Measurements from ENCODE around the gene RNF32.
"Not testable (repeated sequence)": the region's sequence is repeated elsewhere in the genome, so short reads cannot be mapped to it uniquely, and the experiment has no call there.

The RNF32 gene

DNA sequence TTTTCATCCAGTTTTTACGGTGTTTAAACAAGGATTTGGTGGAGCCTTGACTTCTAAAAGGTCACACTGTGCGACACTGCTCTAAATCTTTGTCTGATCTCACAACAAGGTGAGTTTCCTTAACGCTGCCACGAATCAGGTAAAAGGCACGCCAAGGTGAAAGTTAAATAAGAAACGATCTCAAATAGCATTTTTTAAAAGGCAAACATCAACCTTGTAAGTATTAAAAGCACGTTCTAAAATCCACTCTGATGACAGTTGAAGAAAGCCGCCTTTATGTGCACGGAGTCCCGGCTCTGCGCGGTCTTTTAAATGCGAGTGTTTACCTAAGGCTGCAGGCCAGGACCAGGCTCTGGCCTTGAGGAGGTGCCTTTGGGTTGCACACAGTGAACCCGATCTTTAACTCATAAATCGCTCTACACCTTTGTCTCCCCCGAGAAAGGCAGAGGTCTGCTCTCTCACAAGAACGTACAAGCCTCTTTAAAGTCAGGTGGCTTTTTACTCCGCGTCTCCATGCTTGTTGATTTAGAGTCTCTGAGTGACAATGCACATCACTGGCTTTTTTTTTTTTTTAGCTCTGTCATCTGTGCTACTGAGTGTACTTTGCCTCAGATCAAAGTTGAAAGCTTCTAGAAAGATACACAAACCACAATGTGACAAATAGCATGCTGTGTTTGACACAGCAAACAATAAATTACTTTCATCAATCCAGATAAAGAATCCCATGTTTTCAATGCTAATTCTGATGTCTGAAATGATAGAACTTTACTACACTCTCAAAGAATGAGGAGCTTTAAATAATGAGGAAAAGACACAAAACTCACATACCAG lies 25.9 kb upstream of the RNF32 start:
- no peak for DNase-seq (ENCODE audit: low read depth, low spot score)

GRCh38 chr7:156616269-156617202 lies 24.0 kb upstream of the RNF32 start:
- no peak for DNase-seq (ENCODE audit: low read depth, low spot score)

GRCh38 chr7:156617215-156617614 lies 23.4 kb upstream of the RNF32 start:
- no peak for DNase-seq (ENCODE audit: low read depth, low spot score)

DNA sequence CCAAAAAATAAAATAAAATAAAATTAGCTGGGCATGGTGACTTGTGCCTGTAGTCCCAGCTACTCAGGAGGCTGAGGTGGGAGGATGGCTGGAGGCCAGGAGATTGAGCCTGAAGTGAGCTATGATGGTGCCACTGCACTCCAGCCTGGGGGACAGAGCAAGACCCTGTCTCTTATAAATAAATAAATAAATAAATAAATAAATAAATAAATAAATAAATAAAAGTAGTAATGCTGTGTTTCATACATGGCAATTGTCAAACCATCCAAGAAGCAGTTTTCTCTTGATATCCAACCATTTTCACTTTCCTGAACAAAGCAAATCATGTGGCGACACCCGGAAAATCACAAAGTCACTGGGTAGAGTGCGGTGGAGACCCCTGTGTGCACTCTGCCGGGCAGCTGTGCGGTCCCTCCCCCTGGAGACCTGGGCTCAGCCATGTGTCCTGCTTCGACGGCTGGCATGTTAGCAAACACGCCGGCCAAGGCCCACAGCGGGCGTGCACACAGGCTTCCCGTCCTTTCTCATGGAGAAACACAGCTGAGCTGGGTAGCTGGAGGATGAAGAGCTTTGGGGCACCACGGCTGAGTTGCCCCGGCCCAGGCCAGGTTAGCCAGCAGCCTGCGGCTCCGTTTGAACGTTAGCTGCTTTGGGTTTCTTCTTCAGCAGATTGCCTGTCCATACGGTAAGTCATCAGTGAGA lies 22.3 kb upstream of the RNF32 start:
- DNase-seq (ENCODE audit: low read depth, low spot score) = no peak

DNA sequence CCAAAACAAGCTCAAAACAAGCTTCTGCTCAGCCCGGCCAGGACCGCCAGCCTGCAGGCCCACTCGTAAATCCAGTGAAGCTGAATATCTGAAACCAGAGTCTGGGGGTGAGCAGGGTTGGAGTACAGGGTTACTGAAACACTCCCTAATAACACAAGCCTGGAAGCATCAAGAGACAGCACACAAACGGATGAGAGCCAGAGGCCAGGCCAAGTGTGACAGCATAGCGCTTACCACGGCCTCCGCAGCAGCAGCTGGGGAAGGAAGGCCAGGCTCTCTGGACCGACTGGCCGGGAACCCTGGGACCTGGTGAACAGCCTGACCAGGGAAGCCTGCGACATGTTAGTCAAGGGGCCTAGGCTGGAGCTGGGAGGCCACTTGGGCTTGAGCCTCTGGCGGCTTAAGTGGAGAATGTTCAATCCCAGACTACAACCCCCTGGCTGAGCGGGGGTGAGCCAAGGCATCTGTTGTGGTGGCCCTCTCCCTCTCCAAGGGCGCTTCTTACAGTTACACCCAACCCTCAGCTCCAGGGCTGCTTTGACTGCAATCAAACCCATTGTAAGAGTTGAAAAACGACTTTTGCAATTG lies 21.7 kb upstream of the RNF32 start:
- no peak for DNase-seq (ENCODE audit: low read depth, low spot score)

- DNase-seq (ENCODE audit: low read depth, low spot score) = not testable (repeated sequence)
Observed at GRCh38 chr7:156619488-156620290, 20.9 kb upstream of the RNF32 start.

DNA sequence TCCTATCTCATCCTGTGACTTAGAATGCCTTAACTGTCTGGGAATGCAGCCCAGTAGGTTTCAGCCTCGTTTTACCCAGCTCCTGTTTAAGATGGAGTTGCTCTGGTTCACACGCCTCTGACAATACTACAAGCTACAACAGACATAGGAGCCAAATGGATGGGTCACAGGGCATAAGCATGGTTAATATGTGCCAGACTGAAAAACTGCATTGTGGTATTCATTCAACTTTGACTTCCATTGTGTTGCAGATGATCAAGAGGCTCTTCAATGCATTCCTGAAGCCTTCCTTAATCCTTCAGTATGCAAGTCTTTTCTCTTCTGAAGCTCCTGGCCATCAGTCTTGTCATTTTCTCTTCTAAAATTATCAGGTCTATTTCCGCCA lies 20.3 kb upstream of the RNF32 start:
- DNase-seq (ENCODE audit: low read depth, low spot score) = no peak

- no peak for DNase-seq (ENCODE audit: low read depth, low spot score)
Observed at GRCh38 chr7:156621652-156622051, 18.9 kb upstream of the RNF32 start.

- DNase-seq (ENCODE audit: low read depth, low spot score) = no peak
Observed at GRCh38 chr7:156625580-156625979, 15.0 kb upstream of the RNF32 start.

DNA sequence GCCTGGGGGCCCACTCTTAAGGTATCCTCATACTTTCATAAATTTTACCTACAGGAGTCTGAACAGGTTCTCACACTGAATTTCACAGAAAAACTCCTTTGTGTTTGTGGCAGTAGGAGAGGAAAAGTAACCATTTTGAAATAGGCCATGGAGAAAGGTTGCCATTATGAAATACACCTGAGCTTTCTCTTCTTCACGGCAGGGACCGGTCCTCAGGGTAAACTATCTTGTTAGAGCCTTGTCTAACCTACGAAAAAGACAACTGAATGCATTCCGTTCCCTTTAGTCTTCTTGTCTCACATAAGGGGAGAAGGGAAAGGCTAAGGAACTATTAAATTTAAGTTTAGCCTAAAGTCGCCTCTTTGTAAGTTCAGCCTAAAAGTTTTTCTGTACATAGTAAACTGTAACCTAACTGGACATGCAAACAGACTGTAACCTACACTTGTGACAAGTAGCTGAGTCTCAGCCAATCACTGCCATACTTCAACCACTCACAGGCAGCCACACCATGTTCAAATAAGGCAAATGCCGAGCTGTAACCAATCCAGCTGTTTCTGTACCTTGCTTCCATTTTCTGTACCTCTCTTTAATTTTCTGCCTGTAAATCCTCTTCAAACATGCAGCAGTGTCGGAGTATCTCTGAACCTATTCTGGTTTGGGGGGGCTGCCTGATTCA lies 14.2 kb upstream of the RNF32 start:
- DNase-seq (ENCODE audit: low read depth, low spot score) = no peak

GRCh38 chr7:156628562-156628961 lies 12.0 kb upstream of the RNF32 start:
- no peak for DNase-seq (ENCODE audit: low read depth, low spot score)

GRCh38 chr7:156629873-156630272 lies 10.7 kb upstream of the RNF32 start:
- DNase-seq (ENCODE audit: low read depth, low spot score) = no peak

- DNase-seq (ENCODE audit: low read depth, low spot score) = no peak
Observed at GRCh38 chr7:156634117-156634516, 6.5 kb upstream of the RNF32 start.

- DNase-seq (ENCODE audit: low read depth, low spot score) = no peak
Observed at GRCh38 chr7:156635529-156636385, 4.8 kb upstream of the RNF32 start.

GRCh38 chr7:156637093-156637492 lies 3.5 kb upstream of the RNF32 start:
- DNase-seq (ENCODE audit: low read depth, low spot score) = not testable (repeated sequence)

GRCh38 chr7:156638443-156639077 lies 2.0 kb upstream of the RNF32 start:
- no peak for DNase-seq (ENCODE audit: low read depth, low spot score)

GRCh38 chr7:156639426-156640256 lies 933 bp upstream of the RNF32 start:
- DNase-seq (ENCODE audit: low read depth, low spot score) = no peak

GRCh38 chr7:156640949-156641485 lies 443 bp downstream of the RNF32 start:
- no peak for DNase-seq (ENCODE audit: low read depth, low spot score)
